GM12878 (cell line): ENCODE measurements around the gene UBXN11. TPM values are rescaled to one million over a fixed set of nuclear protein-coding genes. Genes with fewer than 3 reads are reported as not detected.
A peak's percentile ranks its signal among the peaks of the same experiment; 100 is the strongest.

Experiments used
- CBX3 ChIP-seq: fragments of 200-600 bp; sonication (generic); IDR thresholded peaks from 2 replicates; pipeline ENCODE4 v1.6.1; 2016; ENCODE audit warnings: low read depth, borderline replicate concordance
- CHD1 ChIP-seq: IDR thresholded peaks from 2 replicates; pipeline ENCODE4 v1.6.1; 2012; ENCODE audit warnings: low read depth, low read length, improper control_type of control experiment
- ETV6 ChIP-seq, 2 experiments: fragments of 450-650 bp in 1 of 2; IDR thresholded peaks in 1 of 2; conservative IDR thresholded peaks in 1 of 2; 2 replicates each; pipeline ENCODE4 v1.6.1; 2014; ENCODE audit warnings: antibody characterized with exemption in 1 of 2, borderline replicate concordance in 1 of 2, low read depth in 1 of 2, mild to moderate bottlenecking in 1 of 2, moderate library complexity in 1 of 2
- IKZF1 ChIP-seq: fragments of 450-650 bp; conservative IDR thresholded peaks from 2 replicates; pipeline ENCODE4 v1.6.1; 2017; ENCODE audit warnings: antibody characterized with exemption, mild to moderate bottlenecking
- MEF2A ChIP-seq: IDR thresholded peaks from 2 replicates; pipeline ENCODE4 v1.6.1; 2011; ENCODE audit warnings: low read depth, mild to moderate bottlenecking, low read length, moderate library complexity; ENCODE audit not compliant: insufficient read depth
- MYC ChIP-seq: IDR thresholded peaks from 2 replicates; pipeline ENCODE4 v1.6.1; 2011; ENCODE audit warnings: mild to moderate bottlenecking, low read length, moderate library complexity, inconsistent platforms; ENCODE audit not compliant: insufficient read depth, insufficient replicate concordance, insufficient read length, severe bottlenecking
- NFYB ChIP-seq: IDR thresholded peaks from 2 replicates; pipeline ENCODE4 v1.6.1; 2011; ENCODE audit warnings: low read depth, mild to moderate bottlenecking, low read length, improper control_type of control experiment, moderate library complexity; ENCODE audit not compliant: insufficient read depth
- NRF1 ChIP-seq: conservative IDR thresholded peaks from 2 replicates; pipeline ENCODE4 v1.6.1; 2011; ENCODE audit warnings: mild to moderate bottlenecking, low read depth, low read length, improper control_type of control experiment
- PAX5 ChIP-seq: IDR thresholded peaks from 2 replicates; pipeline ENCODE4 v1.6.1; 2011; ENCODE audit warnings: low read depth, low read length, borderline replicate concordance
- POU2F2 ChIP-seq: IDR thresholded peaks from 3 replicates; pipeline ENCODE4 v1.6.1; 2011; ENCODE audit warnings: low read depth, mild to moderate bottlenecking, low read length, borderline replicate concordance
- RAD21 ChIP-seq: IDR thresholded peaks from 2 replicates; pipeline ENCODE4 v1.6.1; 2011; ENCODE audit warnings: mild to moderate bottlenecking, low read depth, low read length, moderate library complexity; ENCODE audit not compliant: insufficient read depth
- RAD51 ChIP-seq: fragments of 450-650 bp; IDR thresholded peaks from 2 replicates; pipeline ENCODE4 v1.6.1; 2016; ENCODE audit warnings: moderate library complexity, mild to moderate bottlenecking, inconsistent platforms
- RELA ChIP-seq: fragments of 450-650 bp; IDR thresholded peaks from 2 replicates; pipeline ENCODE4 v1.8.0; 2014; ENCODE audit warnings: borderline replicate concordance; ENCODE audit not compliant: partially characterized antibody
- TCF3 ChIP-seq: IDR thresholded peaks from 2 replicates; pipeline ENCODE4 v1.6.1; 2012; ENCODE audit warnings: low read depth, mild to moderate bottlenecking, low read length, borderline replicate concordance; ENCODE audit not compliant: insufficient read depth
- WRNIP1 ChIP-seq: IDR thresholded peaks from 2 replicates; pipeline ENCODE4 v1.6.1; 2011; ENCODE audit warnings: low read depth, low read length, improper control_type of control experiment, borderline replicate concordance
- polyA plus RNA-seq, 11 experiments: library from polyadenylated mRNA; depleted of rRNA in 4 of 11; unstranded in 6 of 11; stranded (reverse) in 5 of 11; fragments of >200 nt; fragmentation: Nextera tagmentation in 4 of 11; fragmentation: Illumina TruSeq in 1 of 11; extraction: Ambion mirVana in 4 of 11; extraction: Trizol in 1 of 11; gene quantifications; 1 replicate in 1 of 11; 2 replicates in 10 of 11; pipeline versions ENCODE4 v1.2.1 to v1.2.3, GENCODE V29; 2011 to 2016; ENCODE audit warnings: inconsistent platforms in 2 of 11, missing spikeins in 2 of 11, low read depth in 1 of 11
- total RNA-seq, 4 experiments: library from RNA; depleted of rRNA in 3 of 4; stranded (reverse); fragments of >200 nt in 3 of 4; fragmentation: Illumina TruSeq in 1 of 4; extraction: Trizol in 1 of 4; gene quantifications; 2 replicates each; pipeline versions ENCODE4 v1.2.1 to v1.2.3, GENCODE V29; 2013 to 2021
- TF ChIP-seq, protein P1 (sequence below): IDR thresholded peaks from 2 replicates; pipeline ENCODE4 v1.6.1; 2012; ENCODE audit warnings: low read length, inconsistent platforms
- TF ChIP-seq, protein P2 (sequence below): fragments of 150-350 bp; IDR thresholded peaks from 2 replicates; pipeline ENCODE4 v1.6.1; 2016; ENCODE audit warnings: low read depth, low read length
- TF ChIP-seq, protein P3 (sequence below): IDR thresholded peaks from 2 replicates; pipeline ENCODE4 v1.6.1; 2011; ENCODE audit warnings: mild to moderate bottlenecking, low read depth, low read length, moderate library complexity; ENCODE audit not compliant: insufficient replicate concordance
- TF ChIP-seq, protein P4 (sequence below): IDR thresholded peaks from 2 replicates; pipeline ENCODE4 v1.6.1; 2011; ENCODE audit warnings: borderline replicate concordance, low read depth, mild to moderate bottlenecking, moderate library complexity, mixed read lengths, low read length; ENCODE audit not compliant: insufficient read depth; ENCODE audit errors: extremely low read length
- TF ChIP-seq, protein P5 (sequence below): IDR thresholded peaks from 2 replicates; pipeline ENCODE4 v1.6.1; 2011; ENCODE audit warnings: low read depth, low read length, improper control_type of control experiment, borderline replicate concordance

Gene UBXN11
- total and polyA plus RNA-seq, 10 of the 15 experiments (the other 5 are each of a cell fraction or from before 2014, with no cell fraction given), result 0.32 to 34.4 (median 9.6) TPM

DNA sequence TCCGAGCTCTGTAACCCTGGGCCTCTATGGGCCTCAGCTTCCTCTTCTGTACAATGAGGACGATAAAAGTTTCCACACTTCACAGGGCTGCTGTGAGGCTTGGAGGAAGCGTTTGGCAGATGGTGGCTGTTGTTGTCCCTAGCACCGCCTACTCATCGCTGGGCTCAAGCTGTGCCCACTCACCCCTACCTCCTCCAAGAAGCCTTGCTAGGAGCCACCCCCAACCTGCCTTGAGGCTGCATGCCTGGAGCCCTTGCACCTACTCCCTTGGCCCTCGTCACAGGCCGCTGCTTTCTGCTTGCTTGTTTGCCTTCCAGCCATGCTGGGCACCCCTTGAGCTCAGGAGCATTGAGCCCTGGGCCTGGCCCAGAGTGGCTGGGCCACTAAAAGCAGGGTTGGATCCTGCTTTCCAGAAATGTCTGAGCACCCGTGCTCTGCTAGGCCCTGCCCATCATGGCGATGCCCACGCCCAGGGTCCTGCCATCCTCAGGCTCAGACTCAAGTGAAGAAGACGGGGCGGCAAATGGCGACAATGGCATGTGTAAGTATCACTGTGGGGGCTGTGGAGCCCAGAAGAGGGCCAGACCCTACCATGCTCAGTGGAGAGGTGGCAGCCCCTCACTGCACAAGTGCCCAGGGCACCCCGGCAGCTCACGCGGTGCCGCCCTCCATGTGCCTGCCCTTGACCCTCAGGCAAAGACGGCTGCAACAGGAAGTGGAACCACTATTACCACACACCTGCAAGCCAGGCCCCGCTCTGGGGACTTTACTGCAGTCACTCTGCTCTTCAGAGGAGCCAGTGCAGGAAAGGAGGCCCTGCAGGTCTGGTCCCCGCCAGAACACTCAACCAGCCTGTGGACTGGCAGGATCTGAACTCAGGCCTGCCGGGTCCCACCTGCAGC, 17.0 kb downstream of the UBXN11 start (continued):
- no peak for TF ChIP-seq CBX3
- no peak for TF ChIP-seq RELA
- TF ChIP-seq PAX5, result peak; percentile 88; the same call in 1 of the 2 replicates
- no peak for TF ChIP-seq POU2F2
- no peak for TF ChIP-seq MYC
- TF ChIP-seq, protein P1, sequence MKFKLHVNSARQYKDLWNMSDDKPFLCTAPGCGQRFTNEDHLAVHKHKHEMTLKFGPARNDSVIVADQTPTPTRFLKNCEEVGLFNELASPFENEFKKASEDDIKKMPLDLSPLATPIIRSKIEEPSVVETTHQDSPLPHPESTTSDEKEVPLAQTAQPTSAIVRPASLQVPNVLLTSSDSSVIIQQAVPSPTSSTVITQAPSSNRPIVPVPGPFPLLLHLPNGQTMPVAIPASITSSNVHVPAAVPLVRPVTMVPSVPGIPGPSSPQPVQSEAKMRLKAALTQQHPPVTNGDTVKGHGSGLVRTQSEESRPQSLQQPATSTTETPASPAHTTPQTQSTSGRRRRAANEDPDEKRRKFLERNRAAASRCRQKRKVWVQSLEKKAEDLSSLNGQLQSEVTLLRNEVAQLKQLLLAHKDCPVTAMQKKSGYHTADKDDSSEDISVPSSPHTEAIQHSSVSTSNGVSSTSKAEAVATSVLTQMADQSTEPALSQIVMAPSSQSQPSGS, result no peak
- TF ChIP-seq RAD21, result no peak
- TF ChIP-seq, protein P2, sequence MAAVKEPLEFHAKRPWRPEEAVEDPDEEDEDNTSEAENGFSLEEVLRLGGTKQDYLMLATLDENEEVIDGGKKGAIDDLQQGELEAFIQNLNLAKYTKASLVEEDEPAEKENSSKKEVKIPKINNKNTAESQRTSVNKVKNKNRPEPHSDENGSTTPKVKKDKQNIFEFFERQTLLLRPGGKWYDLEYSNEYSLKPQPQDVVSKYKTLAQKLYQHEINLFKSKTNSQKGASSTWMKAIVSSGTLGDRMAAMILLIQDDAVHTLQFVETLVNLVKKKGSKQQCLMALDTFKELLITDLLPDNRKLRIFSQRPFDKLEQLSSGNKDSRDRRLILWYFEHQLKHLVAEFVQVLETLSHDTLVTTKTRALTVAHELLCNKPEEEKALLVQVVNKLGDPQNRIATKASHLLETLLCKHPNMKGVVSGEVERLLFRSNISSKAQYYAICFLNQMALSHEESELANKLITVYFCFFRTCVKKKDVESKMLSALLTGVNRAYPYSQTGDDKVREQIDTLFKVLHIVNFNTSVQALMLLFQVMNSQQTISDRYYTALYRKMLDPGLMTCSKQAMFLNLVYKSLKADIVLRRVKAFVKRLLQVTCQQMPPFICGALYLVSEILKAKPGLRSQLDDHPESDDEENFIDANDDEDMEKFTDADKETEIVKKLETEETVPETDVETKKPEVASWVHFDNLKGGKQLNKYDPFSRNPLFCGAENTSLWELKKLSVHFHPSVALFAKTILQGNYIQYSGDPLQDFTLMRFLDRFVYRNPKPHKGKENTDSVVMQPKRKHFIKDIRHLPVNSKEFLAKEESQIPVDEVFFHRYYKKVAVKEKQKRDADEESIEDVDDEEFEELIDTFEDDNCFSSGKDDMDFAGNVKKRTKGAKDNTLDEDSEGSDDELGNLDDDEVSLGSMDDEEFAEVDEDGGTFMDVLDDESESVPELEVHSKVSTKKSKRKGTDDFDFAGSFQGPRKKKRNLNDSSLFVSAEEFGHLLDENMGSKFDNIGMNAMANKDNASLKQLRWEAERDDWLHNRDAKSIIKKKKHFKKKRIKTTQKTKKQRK, result no peak
- TF ChIP-seq ETV6 (conservative IDR thresholded peaks at IDR 0.05 in 1 of 2, IDR thresholded peaks at IDR 0.05 in 1 of 2; ENCODE audit: borderline replicate concordance in 1 of 2, low read depth in 1 of 2), result 0 out of 4 replicates have a peak, but pooled peaks of 1 of the 2 experiments have one; percentile 6
- no peak for TF ChIP-seq RAD51
- no peak for TF ChIP-seq NFYB
- no peak for TF ChIP-seq WRNIP1
- no peak for TF ChIP-seq MEF2A
- TF ChIP-seq NRF1, result no peak
- TF ChIP-seq IKZF1, result 0 out of 2 replicates have a peak, but pooled peaks have one; percentile 26
- TF ChIP-seq, protein P3, sequence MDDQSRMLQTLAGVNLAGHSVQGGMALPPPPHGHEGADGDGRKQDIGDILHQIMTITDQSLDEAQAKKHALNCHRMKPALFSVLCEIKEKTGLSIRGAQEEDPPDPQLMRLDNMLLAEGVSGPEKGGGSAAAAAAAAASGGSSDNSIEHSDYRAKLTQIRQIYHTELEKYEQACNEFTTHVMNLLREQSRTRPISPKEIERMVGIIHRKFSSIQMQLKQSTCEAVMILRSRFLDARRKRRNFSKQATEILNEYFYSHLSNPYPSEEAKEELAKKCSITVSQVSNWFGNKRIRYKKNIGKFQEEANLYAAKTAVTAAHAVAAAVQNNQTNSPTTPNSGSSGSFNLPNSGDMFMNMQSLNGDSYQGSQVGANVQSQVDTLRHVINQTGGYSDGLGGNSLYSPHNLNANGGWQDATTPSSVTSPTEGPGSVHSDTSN, result no peak
- 0 out of 2 replicates have a peak, but pooled peaks have one; percentile 12 for TF ChIP-seq TCF3
- TF ChIP-seq CHD1, result no peak
- TF ChIP-seq, protein P4, sequence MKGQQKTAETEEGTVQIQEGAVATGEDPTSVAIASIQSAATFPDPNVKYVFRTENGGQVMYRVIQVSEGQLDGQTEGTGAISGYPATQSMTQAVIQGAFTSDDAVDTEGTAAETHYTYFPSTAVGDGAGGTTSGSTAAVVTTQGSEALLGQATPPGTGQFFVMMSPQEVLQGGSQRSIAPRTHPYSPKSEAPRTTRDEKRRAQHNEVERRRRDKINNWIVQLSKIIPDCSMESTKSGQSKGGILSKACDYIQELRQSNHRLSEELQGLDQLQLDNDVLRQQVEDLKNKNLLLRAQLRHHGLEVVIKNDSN, result no peak
- TF ChIP-seq, protein P5, sequence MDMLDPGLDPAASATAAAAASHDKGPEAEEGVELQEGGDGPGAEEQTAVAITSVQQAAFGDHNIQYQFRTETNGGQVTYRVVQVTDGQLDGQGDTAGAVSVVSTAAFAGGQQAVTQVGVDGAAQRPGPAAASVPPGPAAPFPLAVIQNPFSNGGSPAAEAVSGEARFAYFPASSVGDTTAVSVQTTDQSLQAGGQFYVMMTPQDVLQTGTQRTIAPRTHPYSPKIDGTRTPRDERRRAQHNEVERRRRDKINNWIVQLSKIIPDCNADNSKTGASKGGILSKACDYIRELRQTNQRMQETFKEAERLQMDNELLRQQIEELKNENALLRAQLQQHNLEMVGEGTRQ, result no peak
